H1 (cell line): Measurements from ENCODE around the gene GMEB2. TPM values are rescaled to one million over a fixed set of nuclear protein-coding genes. Genes with fewer than 3 reads are reported as not detected.

Source experiments
- BACH1 ChIP-seq: IDR thresholded peaks from 2 replicates; pipeline ENCODE4 v1.6.1; 2012; ENCODE audit warnings: low read length, improper control_type of control experiment
- FOSL1 ChIP-seq: IDR thresholded peaks from 2 replicates; pipeline ENCODE4 v1.6.1; 2011; ENCODE audit warnings: mild to moderate bottlenecking, low read depth, low read length, moderate library complexity; ENCODE audit not compliant: insufficient read depth
- HDAC2 ChIP-seq, 2 experiments: fragments of 300-600 bp in 1 of 2; sonication (generic) in 1 of 2; IDR thresholded peaks; 2 replicates each; pipeline ENCODE4 v1.6.1; 2011 to 2012; ENCODE audit warnings: low read depth in 2 of 2, low read length in 2 of 2, mild to moderate bottlenecking in 2 of 2, moderate library complexity in 2 of 2, borderline replicate concordance in 1 of 2, inconsistent platforms in 1 of 2
- KDM1A ChIP-seq: fragments of 200-600, 300-600 bp; sonication (generic); IDR thresholded peaks from 2 replicates; pipeline ENCODE4 v1.7.1; 2016; ENCODE audit warnings: mild to moderate bottlenecking, low read length, borderline replicate concordance
- PHF8 ChIP-seq: fragments of 200-600 bp; sonication (generic); conservative IDR thresholded peaks from 2 replicates; pipeline ENCODE4 v1.7.1; 2012; ENCODE audit warnings: low read depth, mild to moderate bottlenecking, inconsistent platforms, low read length, moderate library complexity
- POU5F1 ChIP-seq: IDR thresholded peaks from 2 replicates; pipeline ENCODE4 v1.6.1; 2011; ENCODE audit warnings: low read depth, mild to moderate bottlenecking, low read length, moderate library complexity
- TEAD4 ChIP-seq: IDR thresholded peaks from 2 replicates; pipeline ENCODE4 v1.6.1; 2012; ENCODE audit warnings: low read depth, low read length, inconsistent platforms, mixed read lengths
- polyA plus RNA-seq, 7 experiments: library from polyadenylated mRNA; depleted of rRNA in 3 of 7; stranded (reverse) in 5 of 7; unstranded in 2 of 7; fragments of >200 nt in 5 of 7; fragments of 200-250 nt in 2 of 7; gene quantifications; 1 replicate in 5 of 7; 2 replicates in 1 of 7; 4 replicates in 1 of 7; pipeline versions ENCODE4 v1.2.1 to v1.2.3, GENCODE V29; 2011 to 2013; ENCODE audit warnings: missing spikeins in 2 of 7, mixed read lengths in 2 of 7
- total RNA-seq: library from RNA; stranded (reverse); fragmentation: NEBNext Ultra II Directional; extraction: Animal tissue kit (Norgen Biotek cat#: 25700); gene quantifications from 2 replicates; pipeline ENCODE4 v1.2.1, GENCODE V29; 2021
- TF ChIP-seq, protein P1 (sequence below): fragments of 300-600 bp; sonication (generic); IDR thresholded peaks from 2 replicates; pipeline ENCODE4 v1.7.1; 2012; ENCODE audit warnings: low read length, moderate library complexity, mild to moderate bottlenecking, inconsistent platforms; ENCODE audit not compliant: insufficient replicate concordance

The GMEB2 gene
- total and polyA plus RNA-seq, 2 of the 8 experiments (the other 6 are each of a cell fraction or from before 2014, with no cell fraction given), result 12.9 to 14.2 TPM

DNA sequence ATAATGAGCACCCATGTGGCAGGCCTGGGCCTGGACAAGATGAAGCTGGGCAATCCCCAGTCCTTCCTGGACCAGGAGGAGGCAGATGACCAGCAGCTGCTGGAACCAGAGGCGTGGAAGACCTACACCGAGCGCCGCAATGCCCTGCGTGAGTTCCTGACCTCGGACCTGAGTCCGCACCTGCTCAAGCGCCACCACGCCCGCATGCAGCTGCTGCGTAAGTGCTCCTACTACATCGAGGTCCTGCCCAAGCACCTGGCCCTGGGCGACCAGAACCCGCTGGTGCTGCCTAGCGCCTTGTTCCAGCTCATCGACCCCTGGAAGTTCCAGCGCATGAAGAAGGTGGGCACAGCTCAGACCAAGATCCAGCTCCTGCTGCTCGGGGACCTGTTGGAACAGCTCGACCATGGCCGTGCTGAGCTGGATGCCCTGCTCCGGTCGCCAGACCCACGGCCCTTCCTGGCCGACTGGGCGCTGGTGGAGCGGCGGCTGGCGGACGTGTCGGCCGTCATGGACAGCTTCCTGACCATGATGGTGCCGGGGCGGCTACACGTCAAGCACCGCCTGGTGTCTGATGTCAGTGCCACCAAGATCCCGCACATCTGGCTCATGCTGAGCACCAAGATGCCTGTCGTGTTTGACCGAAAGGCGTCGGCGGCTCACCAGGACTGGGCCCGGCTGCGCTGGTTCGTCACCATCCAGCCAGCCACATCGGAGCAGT is 71.1 kb downstream of the GMEB2 start (continued):
- TF ChIP-seq POU5F1, result no peak
- no peak for TF ChIP-seq HDAC2 (IDR thresholded peaks at IDR 0.05; ENCODE audit: borderline replicate concordance in 1 of 2, low read depth in 2 of 2, low read length in 2 of 2)
- no peak for TF ChIP-seq KDM1A
- no peak for TF ChIP-seq BACH1
- TF ChIP-seq TEAD4, result no peak
- no peak for TF ChIP-seq PHF8
- TF ChIP-seq, protein P1, sequence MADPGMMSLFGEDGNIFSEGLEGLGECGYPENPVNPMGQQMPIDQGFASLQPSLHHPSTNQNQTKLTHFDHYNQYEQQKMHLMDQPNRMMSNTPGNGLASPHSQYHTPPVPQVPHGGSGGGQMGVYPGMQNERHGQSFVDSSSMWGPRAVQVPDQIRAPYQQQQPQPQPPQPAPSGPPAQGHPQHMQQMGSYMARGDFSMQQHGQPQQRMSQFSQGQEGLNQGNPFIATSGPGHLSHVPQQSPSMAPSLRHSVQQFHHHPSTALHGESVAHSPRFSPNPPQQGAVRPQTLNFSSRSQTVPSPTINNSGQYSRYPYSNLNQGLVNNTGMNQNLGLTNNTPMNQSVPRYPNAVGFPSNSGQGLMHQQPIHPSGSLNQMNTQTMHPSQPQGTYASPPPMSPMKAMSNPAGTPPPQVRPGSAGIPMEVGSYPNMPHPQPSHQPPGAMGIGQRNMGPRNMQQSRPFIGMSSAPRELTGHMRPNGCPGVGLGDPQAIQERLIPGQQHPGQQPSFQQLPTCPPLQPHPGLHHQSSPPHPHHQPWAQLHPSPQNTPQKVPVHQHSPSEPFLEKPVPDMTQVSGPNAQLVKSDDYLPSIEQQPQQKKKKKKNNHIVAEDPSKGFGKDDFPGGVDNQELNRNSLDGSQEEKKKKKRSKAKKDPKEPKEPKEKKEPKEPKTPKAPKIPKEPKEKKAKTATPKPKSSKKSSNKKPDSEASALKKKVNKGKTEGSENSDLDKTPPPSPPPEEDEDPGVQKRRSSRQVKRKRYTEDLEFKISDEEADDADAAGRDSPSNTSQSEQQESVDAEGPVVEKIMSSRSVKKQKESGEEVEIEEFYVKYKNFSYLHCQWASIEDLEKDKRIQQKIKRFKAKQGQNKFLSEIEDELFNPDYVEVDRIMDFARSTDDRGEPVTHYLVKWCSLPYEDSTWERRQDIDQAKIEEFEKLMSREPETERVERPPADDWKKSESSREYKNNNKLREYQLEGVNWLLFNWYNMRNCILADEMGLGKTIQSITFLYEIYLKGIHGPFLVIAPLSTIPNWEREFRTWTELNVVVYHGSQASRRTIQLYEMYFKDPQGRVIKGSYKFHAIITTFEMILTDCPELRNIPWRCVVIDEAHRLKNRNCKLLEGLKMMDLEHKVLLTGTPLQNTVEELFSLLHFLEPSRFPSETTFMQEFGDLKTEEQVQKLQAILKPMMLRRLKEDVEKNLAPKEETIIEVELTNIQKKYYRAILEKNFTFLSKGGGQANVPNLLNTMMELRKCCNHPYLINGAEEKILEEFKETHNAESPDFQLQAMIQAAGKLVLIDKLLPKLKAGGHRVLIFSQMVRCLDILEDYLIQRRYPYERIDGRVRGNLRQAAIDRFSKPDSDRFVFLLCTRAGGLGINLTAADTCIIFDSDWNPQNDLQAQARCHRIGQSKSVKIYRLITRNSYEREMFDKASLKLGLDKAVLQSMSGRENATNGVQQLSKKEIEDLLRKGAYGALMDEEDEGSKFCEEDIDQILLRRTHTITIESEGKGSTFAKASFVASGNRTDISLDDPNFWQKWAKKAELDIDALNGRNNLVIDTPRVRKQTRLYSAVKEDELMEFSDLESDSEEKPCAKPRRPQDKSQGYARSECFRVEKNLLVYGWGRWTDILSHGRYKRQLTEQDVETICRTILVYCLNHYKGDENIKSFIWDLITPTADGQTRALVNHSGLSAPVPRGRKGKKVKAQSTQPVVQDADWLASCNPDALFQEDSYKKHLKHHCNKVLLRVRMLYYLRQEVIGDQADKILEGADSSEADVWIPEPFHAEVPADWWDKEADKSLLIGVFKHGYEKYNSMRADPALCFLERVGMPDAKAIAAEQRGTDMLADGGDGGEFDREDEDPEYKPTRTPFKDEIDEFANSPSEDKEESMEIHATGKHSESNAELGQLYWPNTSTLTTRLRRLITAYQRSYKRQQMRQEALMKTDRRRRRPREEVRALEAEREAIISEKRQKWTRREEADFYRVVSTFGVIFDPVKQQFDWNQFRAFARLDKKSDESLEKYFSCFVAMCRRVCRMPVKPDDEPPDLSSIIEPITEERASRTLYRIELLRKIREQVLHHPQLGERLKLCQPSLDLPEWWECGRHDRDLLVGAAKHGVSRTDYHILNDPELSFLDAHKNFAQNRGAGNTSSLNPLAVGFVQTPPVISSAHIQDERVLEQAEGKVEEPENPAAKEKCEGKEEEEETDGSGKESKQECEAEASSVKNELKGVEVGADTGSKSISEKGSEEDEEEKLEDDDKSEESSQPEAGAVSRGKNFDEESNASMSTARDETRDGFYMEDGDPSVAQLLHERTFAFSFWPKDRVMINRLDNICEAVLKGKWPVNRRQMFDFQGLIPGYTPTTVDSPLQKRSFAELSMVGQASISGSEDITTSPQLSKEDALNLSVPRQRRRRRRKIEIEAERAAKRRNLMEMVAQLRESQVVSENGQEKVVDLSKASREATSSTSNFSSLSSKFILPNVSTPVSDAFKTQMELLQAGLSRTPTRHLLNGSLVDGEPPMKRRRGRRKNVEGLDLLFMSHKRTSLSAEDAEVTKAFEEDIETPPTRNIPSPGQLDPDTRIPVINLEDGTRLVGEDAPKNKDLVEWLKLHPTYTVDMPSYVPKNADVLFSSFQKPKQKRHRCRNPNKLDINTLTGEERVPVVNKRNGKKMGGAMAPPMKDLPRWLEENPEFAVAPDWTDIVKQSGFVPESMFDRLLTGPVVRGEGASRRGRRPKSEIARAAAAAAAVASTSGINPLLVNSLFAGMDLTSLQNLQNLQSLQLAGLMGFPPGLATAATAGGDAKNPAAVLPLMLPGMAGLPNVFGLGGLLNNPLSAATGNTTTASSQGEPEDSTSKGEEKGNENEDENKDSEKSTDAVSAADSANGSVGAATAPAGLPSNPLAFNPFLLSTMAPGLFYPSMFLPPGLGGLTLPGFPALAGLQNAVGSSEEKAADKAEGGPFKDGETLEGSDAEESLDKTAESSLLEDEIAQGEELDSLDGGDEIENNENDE, result no peak
- TF ChIP-seq FOSL1, result no peak
